ENCODE data around the gene RPS27L.

Gene RPS27L

GRCh38 chr15:63165166-63165859 is 8.0 kb upstream of the RPS27L start (continued):
- TF ChIP-seq ZNF169 (tag by site-specific recombination; IDR thresholded peaks at IDR 0.05) = no peak
- TF ChIP-seq ZNF549 (tag by site-specific recombination; IDR thresholded peaks at IDR 0.05) = no peak
- no peak for TF ChIP-seq ZNF157 (tag by site-specific recombination; IDR thresholded peaks at IDR 0.05)
- no peak for TF ChIP-seq ZNF513 (tag by site-specific recombination; IDR thresholded peaks at IDR 0.05)

- no peak overlapping the region for H3K4me3 ChIP-seq (ENCODE audit: low read depth, low read length)
- no peak for TF ChIP-seq REST (tag by site-specific recombination; IDR thresholded peaks at IDR 0.05)
- no peak for TF ChIP-seq ZIC2 (tag by site-specific recombination; IDR thresholded peaks at IDR 0.05)
- TF ChIP-seq ZNF416 (tag by site-specific recombination; IDR thresholded peaks at IDR 0.05) = no peak
- TF ChIP-seq ZFP3 (tag by site-specific recombination; IDR thresholded peaks at IDR 0.05; ENCODE audit: low read depth) = no peak
- TF ChIP-seq CTCF (tag by site-specific recombination; IDR thresholded peaks at IDR 0.05) = no peak
- TF ChIP-seq ZNF560 (tag by site-specific recombination; IDR thresholded peaks at IDR 0.05; ENCODE audit: borderline replicate concordance) = no peak
- TF ChIP-seq PBX3 (CRISPR knock-in tag; IDR thresholded peaks at IDR 0.05) = no peak
- no peak for TF ChIP-seq TRIM28 (IDR thresholded peaks at IDR 0.05; ENCODE audit: borderline replicate concordance, low read length)
- TF ChIP-seq ZNF530 (tag by site-specific recombination; IDR thresholded peaks at IDR 0.05; ENCODE audit: low read depth) = no peak
- no peak for TF ChIP-seq ZSCAN30 (tag by site-specific recombination; IDR thresholded peaks at IDR 0.05)
- no peak for TF ChIP-seq ZNF529 (tag by site-specific recombination; IDR thresholded peaks at IDR 0.05; ENCODE audit: insufficient replicate concordance)
- TF ChIP-seq GFI1B (tag by site-specific recombination; IDR thresholded peaks at IDR 0.05) = no peak
- no peak for TF ChIP-seq ZNF398 (tag by site-specific recombination; IDR thresholded peaks at IDR 0.05)
- ChIA-PET POLR2A (no interaction called here), CTCF (no interaction called here)
- H3K9me3 ChIP-seq (ENCODE audit: control insufficient read depth, insufficient read depth, low read depth, low read length) = no peaks in the 10 kb centered on the region
- no peaks in the 10 kb centered on the region for H3K4me1 ChIP-seq (ENCODE audit: control insufficient read depth, insufficient read depth, low read length)
- H3K36me3 ChIP-seq (ENCODE audit: control insufficient read depth in 2 of 2, insufficient read depth in 1 of 2, low read length in 2 of 2) = no peaks in the 10 kb centered on the region
- H3K27ac ChIP-seq (ENCODE audit: extremely low read depth, low read depth, low read length) = no peak overlapping the region
Measured at GRCh38 chr15:63163217-63163616, 5.9 kb upstream of the RPS27L start.

Data from HEK293 (cell line).